OCI-LY7 (cell line): ENCODE results near the gene KLF15. TPM values are rescaled to one million over a fixed set of nuclear protein-coding genes. Genes with fewer than 3 reads are reported as not detected.

Experiments
- BruUV-seq: library from RNA; stranded (reverse); fragments of 400-500 nt; replicated peaks from 2 replicates; lab custom pipeline; 2021; lab: Mats Ljungman, UMichigan
- CTCF ChIA-PET: fragments of 300-600 bp; sonication (Branson Sonifier 250); formaldehyde crosslinking; loops from one replicate; lab custom pipeline; 2022; ENCODE audit warnings: antibody characterized with exemption; ENCODE audit not compliant: unreplicated experiment; lab: Charles Lee
- POLR2A ChIA-PET: fragments of 300-600 bp; sonication (Branson Sonifier 250); formaldehyde crosslinking; loops from one replicate; lab custom pipeline; 2022; ENCODE audit warnings: antibody characterized with exemption; lab: Charles Lee
- DNase-seq: peaks from one replicate; pipeline ENCODE4 v3.0.0-alpha.2; 2015; ENCODE audit warnings: low spot score
- H2AFZ ChIP-seq: fragments of 200-600 bp; sonication (generic), shearing (Covaris generic); 2 replicates; pipeline ENCODE4 v1.6.1; 2014; ENCODE audit warnings: mild to moderate bottlenecking, antibody characterized with exemption, low read length, moderate library complexity
- H3K27ac ChIP-seq: fragments of 200-600 bp; sonication (generic); 2 replicates; pipeline ENCODE4 v1.5.1; 2014; ENCODE audit warnings: mixed run types, low read depth, mild to moderate bottlenecking, moderate library complexity, low read length, inconsistent platforms; ENCODE audit not compliant: poor library complexity, severe bottlenecking
- H3K36me3 ChIP-seq: fragments of 200-600 bp; sonication (generic); 2 replicates; pipeline ENCODE4 v1.6.1; 2014; ENCODE audit warnings: mild to moderate bottlenecking, antibody characterized with exemption, low read length, moderate library complexity, mixed read lengths; ENCODE audit not compliant: insufficient read depth
- H3K4me1 ChIP-seq: fragments of 200-600 bp; sonication (generic); 2 replicates; pipeline ENCODE4 v1.5.1; 2014; ENCODE audit warnings: mild to moderate bottlenecking, low read length; ENCODE audit not compliant: insufficient read depth, poor library complexity, severe bottlenecking
- H3K4me2 ChIP-seq: fragments of 200-600 bp; sonication (generic); 2 replicates; pipeline ENCODE4 v1.6.1; 2014; ENCODE audit warnings: mild to moderate bottlenecking, low read length
- H3K4me3 ChIP-seq: fragments of 200-600 bp; sonication (generic); 2 replicates; pipeline ENCODE4 v1.5.1; 2014; ENCODE audit warnings: mild to moderate bottlenecking, low read depth, low read length; ENCODE audit not compliant: poor library complexity, severe bottlenecking
- H3K79me2 ChIP-seq: fragments of 200-600 bp; sonication (generic); 2 replicates; pipeline ENCODE4 v1.6.1; 2016; ENCODE audit warnings: low read depth, mild to moderate bottlenecking, low read length, moderate library complexity, mixed read lengths; ENCODE audit not compliant: insufficient read depth
- H3K9me2 ChIP-seq: fragments of 200-600 bp; sonication (generic); 2 replicates; pipeline ENCODE4 v1.6.1; 2016; ENCODE audit warnings: mild to moderate bottlenecking, low read length, mixed read lengths; ENCODE audit not compliant: insufficient read depth
- H3K9me3 ChIP-seq: fragments of 200-600 bp; sonication (generic); 2 replicates; pipeline ENCODE4 v1.6.1; 2014; ENCODE audit warnings: mild to moderate bottlenecking, mixed run types, low read length, mixed read lengths
- H4K20me1 ChIP-seq: fragments of 200-600 bp; sonication (generic); 2 replicates; pipeline ENCODE4 v1.6.1; 2014; ENCODE audit warnings: mild to moderate bottlenecking, antibody characterized with exemption, low read length, moderate library complexity, mixed read lengths; ENCODE audit not compliant: insufficient read depth
- EZH2phosphoT487 ChIP-seq: fragments of 200-600 bp; sonication (generic); IDR thresholded peaks from 2 replicates; pipeline ENCODE4 v1.6.1; 2018; ENCODE audit warnings: low read depth, borderline replicate concordance, mild to moderate bottlenecking, mixed run types, antibody characterized with exemption, low read length, moderate library complexity, mixed read lengths
- intact Hi-C: fragments of 100-400 bp; cut with micrococcal nuclease; formaldehyde crosslinking; loops from one replicate; pipeline ENCODE4 v1.10.0; 2022; ENCODE audit not compliant: unreplicated experiment
- total RNA-seq, 2 experiments: library from RNA; depleted of rRNA in 1 of 2; stranded (reverse); fragments of >200 nt in 1 of 2; shearing (Covaris generic) in 1 of 2; gene quantifications; 2 replicates each; pipeline ENCODE4 v1.2.3, GENCODE V29; 2014 to 2022
- TF ChIP-seq, protein P1 (sequence below): fragments of 200-600 bp; sonication (generic); conservative IDR thresholded peaks from 2 replicates; pipeline ENCODE4 v1.5.1; 2014; ENCODE audit warnings: mild to moderate bottlenecking, antibody characterized with exemption, low read length, moderate library complexity, mixed read lengths

Gene KLF15
- total RNA-seq, 2 experiments from 2014 or later: 12.3 to 26.4 TPM

DNA sequence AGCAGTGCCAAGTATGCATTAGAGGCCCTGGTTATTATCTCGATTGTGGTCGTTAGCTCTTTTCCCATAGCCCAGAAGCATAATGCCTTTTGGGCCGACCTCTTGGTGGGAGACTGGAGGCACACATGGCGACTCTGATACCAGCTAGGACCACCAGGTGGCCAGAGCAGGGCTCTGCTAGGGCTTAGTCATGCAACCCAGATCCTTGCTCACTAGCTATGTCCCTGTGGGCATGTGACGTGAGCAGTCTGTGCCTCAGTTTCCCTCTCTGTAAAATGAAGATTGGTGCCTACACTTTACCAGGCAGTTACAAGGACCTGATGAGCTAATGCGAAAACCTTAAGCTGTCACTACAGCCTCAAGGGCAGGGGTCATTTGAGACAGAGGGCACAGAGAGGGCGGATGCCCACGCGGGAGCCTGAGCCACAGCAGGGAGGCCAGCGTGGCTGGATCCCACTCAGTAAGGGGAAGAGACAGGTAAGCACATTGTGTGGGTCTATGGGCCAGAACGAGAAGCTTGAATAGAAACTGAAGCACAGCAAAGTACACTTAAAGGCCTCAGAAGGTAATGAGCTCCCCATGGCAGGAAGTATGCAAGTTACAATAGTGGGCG is 8.8 kb downstream of the KLF15 start:
- no peak overlapping the region for H3K4me2 ChIP-seq
- H2AFZ ChIP-seq: no peak overlapping the region
- no peaks in the 10 kb centered on the region for H3K79me2 ChIP-seq
- H3K4me1 ChIP-seq: no peaks in the 10 kb centered on the region
- no peaks in the 10 kb centered on the region for H3K36me3 ChIP-seq
- no peak for DNase-seq
- no peaks in the 10 kb centered on the region for H3K9me2 ChIP-seq
- H4K20me1 ChIP-seq: no peaks in the 10 kb centered on the region; the same call in 1 of the 2 replicates
- no peak overlapping the region for H3K4me3 ChIP-seq
- no peak overlapping the region for H3K27ac ChIP-seq
- intact Hi-C loops: no loop called here
- H3K9me3 ChIP-seq: no peaks in the 10 kb centered on the region
- CTCF ChIA-PET: no interaction called here
- POLR2A ChIA-PET: interaction anchor here (0.6 kb wide), 1 partner anchor 747 kb away, joined by 7 read pairs; no protein-coding TSS in a partner anchor
- no TSS peak for BruUV-seq
- TF ChIP-seq EZH2phosphoT487: no peak
- TF ChIP-seq, protein P1, sequence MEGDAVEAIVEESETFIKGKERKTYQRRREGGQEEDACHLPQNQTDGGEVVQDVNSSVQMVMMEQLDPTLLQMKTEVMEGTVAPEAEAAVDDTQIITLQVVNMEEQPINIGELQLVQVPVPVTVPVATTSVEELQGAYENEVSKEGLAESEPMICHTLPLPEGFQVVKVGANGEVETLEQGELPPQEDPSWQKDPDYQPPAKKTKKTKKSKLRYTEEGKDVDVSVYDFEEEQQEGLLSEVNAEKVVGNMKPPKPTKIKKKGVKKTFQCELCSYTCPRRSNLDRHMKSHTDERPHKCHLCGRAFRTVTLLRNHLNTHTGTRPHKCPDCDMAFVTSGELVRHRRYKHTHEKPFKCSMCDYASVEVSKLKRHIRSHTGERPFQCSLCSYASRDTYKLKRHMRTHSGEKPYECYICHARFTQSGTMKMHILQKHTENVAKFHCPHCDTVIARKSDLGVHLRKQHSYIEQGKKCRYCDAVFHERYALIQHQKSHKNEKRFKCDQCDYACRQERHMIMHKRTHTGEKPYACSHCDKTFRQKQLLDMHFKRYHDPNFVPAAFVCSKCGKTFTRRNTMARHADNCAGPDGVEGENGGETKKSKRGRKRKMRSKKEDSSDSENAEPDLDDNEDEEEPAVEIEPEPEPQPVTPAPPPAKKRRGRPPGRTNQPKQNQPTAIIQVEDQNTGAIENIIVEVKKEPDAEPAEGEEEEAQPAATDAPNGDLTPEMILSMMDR: peak; percentile 47

DNA sequence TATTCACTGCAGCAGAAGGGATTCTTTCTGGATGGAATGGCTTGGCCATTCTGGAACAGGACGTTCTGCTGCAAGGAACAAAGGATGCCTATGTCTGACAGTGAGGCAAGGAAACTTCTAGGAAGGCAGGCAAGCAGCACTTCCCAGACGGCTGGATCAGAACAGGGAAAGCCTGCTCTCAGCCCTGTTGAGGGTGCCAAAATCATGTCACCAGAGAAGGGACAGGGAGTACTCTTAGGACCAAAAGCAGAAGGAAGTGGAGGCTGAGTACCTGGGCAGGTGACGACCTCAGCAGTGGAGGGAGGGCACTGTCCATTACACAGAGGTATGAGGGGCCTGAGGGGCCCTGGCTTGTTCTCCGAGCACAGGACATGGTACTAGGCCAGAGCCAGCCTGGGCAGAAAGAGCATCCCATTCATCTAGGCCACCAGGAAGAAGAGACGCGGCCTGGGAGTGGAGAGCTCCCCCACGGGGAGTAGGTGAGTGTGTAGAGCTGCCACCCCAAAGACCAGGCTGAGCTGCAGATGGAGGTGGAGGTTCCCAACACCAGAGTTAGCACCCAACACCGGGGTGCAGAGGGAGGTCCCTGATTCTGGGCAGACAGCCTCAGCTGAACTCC is 9.6 kb downstream of the KLF15 start:
- ChIA-PET POLR2A (interaction anchor here (0.6 kb wide), 1 partner anchor 747 kb away, joined by 7 read pairs; no protein-coding TSS in a partner anchor), CTCF (no interaction called here)
- Histone ChIP-seq H3K9me2 (no peaks in the 10 kb centered on the region), H3K36me3 (no peaks in the 10 kb centered on the region), H3K4me1 (no peaks in the 10 kb centered on the region), H3K9me3 (no peaks in the 10 kb centered on the region), H2AFZ (no peak overlapping the region), H3K4me2 (no peak overlapping the region), H3K4me3 (no peak overlapping the region), H4K20me1 (no peaks in the 10 kb centered on the region; the same call in 1 of the 2 replicates), H3K27ac (no peak overlapping the region), H3K79me2 (no peaks in the 10 kb centered on the region)
- no peak for DNase-seq
- no peak for TF ChIP-seq EZH2phosphoT487
- TF ChIP-seq, protein P1: no peak
- intact Hi-C loops: no loop called here
- BruUV-seq: no TSS peak

DNA sequence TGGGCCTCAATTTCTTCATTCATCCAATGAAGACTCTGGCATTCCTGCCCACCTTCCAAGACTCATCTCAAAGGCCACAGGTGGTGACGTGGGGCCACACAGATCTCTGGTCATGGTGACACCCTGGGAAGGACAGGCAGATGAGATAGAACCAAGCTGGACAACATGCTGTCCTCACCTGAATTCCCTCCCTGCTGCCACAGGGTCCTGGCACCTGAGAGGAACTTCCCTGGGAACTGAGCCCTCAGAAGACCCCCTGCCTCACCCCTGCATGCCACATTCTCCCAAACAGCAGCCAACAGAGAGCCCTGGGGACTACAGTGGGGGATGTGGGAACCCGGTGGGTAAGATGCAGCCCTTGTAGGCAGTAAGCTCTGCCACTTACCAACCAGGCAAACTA is 10.7 kb downstream of the KLF15 start:
- no TSS peak for BruUV-seq

More for the DNA sequence above, 10.7 kb downstream of the KLF15 start:
- no peak overlapping the region for H3K27ac ChIP-seq
- no peak overlapping the region for H3K4me2 ChIP-seq
- CTCF ChIA-PET: no interaction called here
- DNase-seq: no peak
- no peak overlapping the region for H3K4me3 ChIP-seq
- POLR2A ChIA-PET: no interaction called here
- no peak overlapping the region for H2AFZ ChIP-seq
- no peaks in the 10 kb centered on the region for H3K9me3 ChIP-seq
- H3K9me2 ChIP-seq: no peaks in the 10 kb centered on the region
- H3K36me3 ChIP-seq: no peaks in the 10 kb centered on the region
- intact Hi-C loops: no loop called here
- no peaks in the 10 kb centered on the region for H3K79me2 ChIP-seq
- no peaks in the 10 kb centered on the region for H3K4me1 ChIP-seq
- H4K20me1 ChIP-seq: no peaks in the 10 kb centered on the region; the same call in 1 of the 2 replicates
- TF ChIP-seq, protein P1: no peak
- TF ChIP-seq EZH2phosphoT487: no peak
